Right lobe of liver (tissue), 6 donors: ENCODE results near the gene TMC8. TPM values are rescaled to one million over a fixed set of nuclear protein-coding genes. Genes with fewer than 3 reads are reported as not detected.
"Not testable (repeated sequence)": the region's sequence is repeated elsewhere in the genome, so short reads cannot be mapped to it uniquely, and the experiment has no call there.

Experiments used
- ATAC-seq, 4 donors: fragments of 200-7000 bp; cut with Tn5 transposase; one replicate each; pipeline ENCODE4 v1.9.1; 2020; ENCODE audit warnings: mild to moderate bottlenecking in 4 of 4, moderate library complexity in 4 of 4
- DNase-seq, 3 donors: peaks; one replicate each; pipeline ENCODE4 v3.0.0-alpha.2; 2020
- H3K27ac ChIP-seq, 3 donors: fragments of 200-600 bp; one replicate each; pipeline ENCODE4 v1.8.0; 2022
- H3K27me3 ChIP-seq, 2 donors: fragments of 200-600 bp; one replicate each; pipeline ENCODE4 v1.8.0; 2022
- H3K36me3 ChIP-seq, 4 donors: fragments of 200-600 bp; sonication (generic) in 1 of 4; one replicate each; pipeline versions ENCODE4 v1.5.1 to v1.8.0; 2017 to 2022; ENCODE audit warnings: control low read depth in 1 of 4
- H3K4me1 ChIP-seq, 4 donors: fragments of 200-600 bp; sonication (generic) in 1 of 4; one replicate each; pipeline versions ENCODE4 v1.5.1 to v1.8.0; 2017 to 2022; ENCODE audit warnings: control low read depth in 1 of 4
- H3K4me3 ChIP-seq, 3 donors: fragments of 200-600 bp; one replicate each; pipeline ENCODE4 v1.8.0; 2022
- H3K9me3 ChIP-seq, 4 donors: fragments of 200-600 bp; sonication (generic) in 1 of 4; one replicate each; pipeline versions ENCODE4 v1.5.1 to v1.8.0; 2017 to 2022; ENCODE audit warnings: control low read depth in 1 of 4
- CTCF ChIP-seq, 4 donors: fragments of 200-600 bp in 3 of 4; fragments of 450-650 bp in 1 of 4; IDR thresholded peaks; one replicate each; pipeline versions ENCODE4 v1.5.1 to v1.8.0; 2016 to 2022; ENCODE audit warnings: antibody characterized with exemption in 4 of 4, mild to moderate bottlenecking in 2 of 4
- POLR2A ChIP-seq: fragments of 450-650 bp; IDR thresholded peaks from one replicate; pipeline ENCODE4 v1.6.1; 2017; ENCODE audit warnings: antibody characterized with exemption, mild to moderate bottlenecking
- WGBS: methylation state at CpG from one replicate; pipeline ENCODE4 v1.1.6; 2018; ENCODE audit warnings: low coverage, low lambda C conversion rate; ENCODE audit not compliant: insufficient coverage; ENCODE audit errors: missing lambda C conversion rate; 5-methylcytosine and 5-hydroxymethylcytosine counted together
- intact Hi-C, 2 donors: fragments of 100-400 bp; cut with DNase I; formaldehyde crosslinking; loops; one replicate each; pipeline versions ENCODE4 v1.11.2 to v1.14.1; 2022
- total RNA-seq, 6 experiments: library from RNA; depleted of rRNA in 2 of 6; stranded (reverse); fragments of >200 nt in 2 of 6; fragmentation: NEBNext Ultra II Directional in 3 of 6; extraction: Animal tissue kit (Norgen Biotek cat#: 25700) in 3 of 6; gene quantifications; one replicate each; pipeline versions ENCODE4 v1.1.0 to v1.2.4, GENCODE V29; 2016 to 2023
- donor health status: DM: no; HTN: yes; CAD: no.
- donor health status: DM: no; HTN: no; CAD: no.
- donor health status: DM: no; HTN: no; CAD: no.
- donor health status: DM: no; HTN: yes; CAD: no.
- donor health status: DM: no; HTN: yes; CAD: no.

TMC8 gene
- total RNA-seq, 6 experiments from 2014 or later, result 2.4 to 7.2 (median 4.8) TPM

DNA sequence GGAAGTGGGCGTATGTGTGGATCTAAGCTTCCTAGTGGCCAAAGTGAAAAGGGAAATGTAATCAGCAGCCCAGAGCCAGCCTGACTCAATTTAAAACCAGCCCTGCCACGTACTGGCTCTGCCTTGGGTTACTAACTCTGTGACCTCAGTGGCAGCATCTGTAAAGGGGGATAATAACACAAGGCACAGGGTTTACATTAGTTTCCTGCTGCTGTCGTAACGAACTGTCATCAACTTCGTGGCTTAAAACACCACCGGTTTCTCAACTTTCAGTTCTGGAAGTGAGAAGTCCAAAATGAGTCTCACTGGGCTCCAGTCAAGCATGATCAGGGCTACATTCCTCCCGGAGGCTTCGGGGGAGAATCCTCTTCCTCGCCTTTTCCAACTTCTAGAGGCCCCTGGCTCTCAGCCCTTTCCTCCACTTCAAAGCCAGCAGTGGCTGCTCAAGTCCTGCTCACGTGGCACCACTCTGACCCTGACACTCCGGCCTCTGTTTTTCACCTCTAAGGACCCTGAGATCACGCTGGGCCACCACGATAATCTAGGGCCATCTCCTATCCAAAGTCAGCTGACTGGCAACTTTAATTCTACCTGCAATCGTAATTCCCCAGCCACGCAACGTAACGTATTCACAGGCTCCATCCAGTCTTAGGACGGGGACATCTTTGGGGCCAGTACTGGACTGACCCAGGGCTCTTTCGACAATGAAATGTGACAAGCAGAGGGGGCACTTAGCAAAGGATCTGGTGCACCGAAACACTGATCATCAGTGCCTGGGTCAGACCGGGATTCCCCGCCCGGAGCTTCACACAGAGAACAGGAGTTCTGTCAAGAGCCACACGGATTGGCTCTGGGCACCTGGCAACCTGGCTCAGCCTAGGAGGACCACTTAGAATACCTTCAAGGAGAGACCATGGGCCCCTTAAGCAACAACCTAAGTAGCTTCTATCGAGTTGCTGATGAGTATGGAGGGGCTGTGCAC, 16.5 kb upstream of the TMC8 start:
- H3K9me3 ChIP-seq, result no peaks in the 10 kb centered on the region
- H3K27ac ChIP-seq, result no peak overlapping the region
- TF ChIP-seq CTCF (IDR thresholded peaks at IDR 0.05) (no peak), POLR2A (no peak)
- intact Hi-C loops, result loop anchor here (5.0 to 10.0 kb wide), 3 partner anchors 53 to 131 kb away; partner anchors contain the start of gene SYNGR2 (in 1 of the 2)
- ATAC-seq (no peak), DNase-seq (no peak)
- H3K4me3 ChIP-seq, result no peak overlapping the region
- WGBS, result 76% methylated on average over 12 of the region's 25 CpGs
- H3K4me1 ChIP-seq, result no peaks in the 10 kb centered on the region
- peaks cover 0 to 3% (median 0%) of the 10 kb centered on the region in 4 donors for H3K36me3 ChIP-seq
- H3K27me3 ChIP-seq, result no peaks in the 10 kb centered on the region

- Histone ChIP-seq H3K4me1 (no peaks in the 10 kb centered on the region), H3K4me3 (no peak overlapping the region), H3K36me3 (peaks cover 0 to 3% (median 0%) of the 10 kb centered on the region in 4 donors), H3K9me3 (no peaks in the 10 kb centered on the region), H3K27ac (no peak overlapping the region), H3K27me3 (no peaks in the 10 kb centered on the region)
- TF ChIP-seq POLR2A (no peak), CTCF (IDR thresholded peaks at IDR 0.05) (no peak)
- intact Hi-C loops, result loop anchor here (5.0 to 10.0 kb wide), 4 partner anchors 52 to 132 kb away; partner anchors contain the start of gene SYNGR2 (in 1 of the 2)
- 65% methylated on average over 13 of the region's 28 CpGs for WGBS
- DNase-seq (peak in 1 of 3 donors; percentile 51), ATAC-seq (no peak)
Measured at GRCh38 chr17:78114831-78115723, 15.5 kb upstream of the TMC8 start.

DNA sequence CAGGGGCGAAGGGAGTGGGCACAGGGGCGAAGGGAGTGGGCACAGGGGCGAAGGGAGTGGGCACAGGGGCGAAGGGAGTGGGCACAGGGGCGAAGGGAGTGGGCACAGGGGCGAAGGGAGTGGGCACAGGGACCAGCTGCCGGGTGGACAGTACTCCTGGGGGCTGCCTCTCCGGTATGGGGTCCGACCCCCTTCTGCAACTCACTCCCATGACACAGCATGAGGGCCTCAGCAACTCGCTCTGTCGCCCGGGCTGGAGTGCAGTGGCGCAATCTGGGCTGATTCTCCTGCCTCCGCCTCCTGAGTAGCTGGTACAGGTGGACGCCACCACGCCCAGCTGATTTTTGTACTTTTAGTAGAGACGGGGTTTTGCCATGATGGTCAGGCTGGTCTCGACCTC, 14.8 kb upstream of the TMC8 start:
- intact Hi-C loops, result loop anchor here (5.0 to 10.0 kb wide), 2 partner anchors 129 to 131 kb away; no protein-coding TSS in a partner anchor
- not testable (repeated sequence) for H3K27me3 ChIP-seq, ATAC-seq, H3K36me3 ChIP-seq, H3K9me3 ChIP-seq, H3K27ac ChIP-seq, H3K4me3 ChIP-seq, H3K4me1 ChIP-seq
- DNase-seq, result peak in 1 of 3 donors; percentile 10
- 80% methylated on average over 6 of the region's 18 CpGs for WGBS

GRCh38 chr17:78116411-78116810, 14.2 kb upstream of the TMC8 start:
- no peak overlapping the region for H3K4me3 ChIP-seq
- DNase-seq, result no peak
- H3K27me3 ChIP-seq, result no peaks in the 10 kb centered on the region
- H3K4me1 ChIP-seq, result no peaks in the 10 kb centered on the region
- peaks cover 0 to 3% (median 0%) of the 10 kb centered on the region in 4 donors for H3K36me3 ChIP-seq
- no peak for ATAC-seq
- no peaks in the 10 kb centered on the region for H3K9me3 ChIP-seq
- intact Hi-C loops, result loop anchor here (5.0 to 10.0 kb wide), 2 partner anchors 128 to 131 kb away; no protein-coding TSS in a partner anchor
- H3K27ac ChIP-seq, result no peak overlapping the region
- TF ChIP-seq CTCF (IDR thresholded peaks at IDR 0.05) (no peak), POLR2A (no peak)
- 88% methylated on average over 9 of the region's 9 CpGs for WGBS
